Esophagus squamous epithelium (tissue), 4 donors: ENCODE measurements around the gene NMUR2.

ENCODE experiments used
- CTCF ChIP-seq, 6 experiments: fragments of 450-650 bp in 4 of 6; fragments of 200-600 bp in 2 of 6; sonication (generic) in 2 of 6; IDR thresholded peaks; one replicate each; pipeline ENCODE4 v1.5.1; 2016 to 2019; ENCODE audit warnings: antibody characterized with exemption in 6 of 6, mild to moderate bottlenecking in 4 of 6, moderate library complexity in 4 of 6
- POLR2A ChIP-seq, 4 donors: fragments of 450-650 bp; IDR thresholded peaks; one replicate each; pipeline ENCODE4 v1.6.1; 2017; ENCODE audit warnings: antibody characterized with exemption in 4 of 4, mild to moderate bottlenecking in 4 of 4, moderate library complexity in 3 of 4

GRCh38 chr5:152412129-152412528 lies 7.0 kb upstream of the NMUR2 start:
- TF ChIP-seq POLR2A (IDR thresholded peaks at IDR 0.05) (no peak), CTCF (IDR thresholded peaks at IDR 0.05) (no peak)
